ENCODE measurements around the gene NAA10. TPM values are rescaled to one million over a fixed set of nuclear protein-coding genes. Genes with fewer than 3 reads are reported as not detected.
"Not testable (repeated sequence)": the region's sequence is repeated elsewhere in the genome, so short reads cannot be mapped to it uniquely, and the experiment has no call there.

Gene NAA10
- total and polyA plus RNA-seq, 2 donors from 2014 or later, result 79.3 to 120 TPM

DNA sequence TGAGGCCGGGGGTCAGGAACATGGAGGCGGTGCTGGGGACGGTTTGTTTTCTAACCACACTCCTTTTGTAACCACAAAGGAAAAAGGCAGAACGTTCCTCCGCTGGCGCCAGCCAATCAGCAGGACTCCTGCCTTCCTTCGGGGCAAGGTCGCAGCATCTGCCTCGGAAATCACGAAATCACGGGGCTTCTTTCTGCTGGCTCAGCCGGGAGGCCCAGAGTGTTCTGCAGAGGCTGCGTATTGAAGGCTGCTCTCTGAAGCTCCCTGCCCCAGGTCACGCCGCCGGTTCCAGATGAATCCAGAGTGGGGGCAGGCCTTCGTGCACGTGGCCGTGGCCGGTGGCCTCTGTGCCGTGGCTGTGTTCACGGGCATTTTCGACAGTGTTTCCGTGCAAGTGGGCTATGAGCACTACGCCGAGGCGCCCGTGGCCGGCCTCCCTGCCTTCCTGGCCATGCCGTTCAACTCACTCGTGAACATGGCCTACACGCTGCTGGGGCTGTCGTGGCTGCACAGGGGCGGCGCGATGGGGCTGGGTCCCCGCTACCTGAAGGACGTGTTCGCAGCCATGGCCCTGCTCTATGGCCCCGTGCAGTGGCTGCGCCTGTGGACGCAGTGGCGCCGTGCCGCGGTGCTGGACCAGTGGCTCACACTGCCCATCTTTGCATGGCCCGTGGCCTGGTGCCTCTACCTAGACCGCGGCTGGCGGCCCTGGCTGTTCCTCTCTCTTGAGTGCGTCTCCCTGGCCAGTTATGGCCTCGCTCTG lies 47.1 kb upstream of the NAA10 start:
- DNase-seq (no peak), FAIRE-seq (no peak)
- Histone ChIP-seq H3K36me3 (ENCODE audit: control insufficient read depth in 2 of 3, insufficient read depth in 3 of 3, low read length in 3 of 3) (no peaks in the 10 kb centered on the region), H3K27me3 (ENCODE audit: control insufficient read depth, insufficient read depth, low read length) (no peaks in the 10 kb centered on the region), H3K27ac (ENCODE audit: low read depth in 2 of 2, low read length in 2 of 2) (peak overlapping the region in 1 of 2 donors; percentile 41), H3K9ac (ENCODE audit: low read length in 3 of 3) (no peak overlapping the region), H3K4me1 (ENCODE audit: control insufficient read depth in 2 of 3, insufficient read depth in 2 of 3, low read depth in 1 of 3, low read length in 3 of 3) (peaks cover 0 to 3% (median 0%) of the 10 kb centered on the region in 3 donors), H3K4me3 (ENCODE audit: low read length in 3 of 3) (no peak overlapping the region), H3K9me3 (ENCODE audit: control insufficient read depth in 2 of 3, insufficient read depth in 1 of 3, low read length in 3 of 3) (no peaks in the 10 kb centered on the region)
- intact Hi-C loops (cut with DNase I), result no loop called here
- TF ChIP-seq CTCF (IDR thresholded peaks at IDR 0.05; ENCODE audit: borderline replicate concordance, extremely low read depth, insufficient read depth), result no peak

GRCh38 chrX:153981231-153981630 lies 46.4 kb upstream of the NAA10 start:
- H3K9me3 ChIP-seq (ENCODE audit: control insufficient read depth in 2 of 3, insufficient read depth in 1 of 3, low read length in 3 of 3), result no peaks in the 10 kb centered on the region
- TF ChIP-seq CTCF (IDR thresholded peaks at IDR 0.05; ENCODE audit: borderline replicate concordance, extremely low read depth, insufficient read depth), result no peak
- H3K9ac ChIP-seq (ENCODE audit: low read length in 3 of 3), result no peak overlapping the region
- DNase-seq (no peak), FAIRE-seq (no peak)
- no peaks in the 10 kb centered on the region for H3K27me3 ChIP-seq (ENCODE audit: control insufficient read depth, insufficient read depth, low read length)
- peak overlapping the region in 1 of 2 donors; percentile 41 for H3K27ac ChIP-seq (ENCODE audit: low read depth in 2 of 2, low read length in 2 of 2)
- intact Hi-C loops (cut with DNase I), result no loop called here
- no peaks in the 10 kb centered on the region for H3K36me3 ChIP-seq (ENCODE audit: control insufficient read depth in 2 of 3, insufficient read depth in 3 of 3, low read length in 3 of 3)
- H3K4me3 ChIP-seq (ENCODE audit: low read length in 3 of 3), result no peak overlapping the region
- peaks cover 0 to 3% (median 0%) of the 10 kb centered on the region in 3 donors for H3K4me1 ChIP-seq (ENCODE audit: control insufficient read depth in 2 of 3, insufficient read depth in 2 of 3, low read depth in 1 of 3, low read length in 3 of 3)

DNA sequence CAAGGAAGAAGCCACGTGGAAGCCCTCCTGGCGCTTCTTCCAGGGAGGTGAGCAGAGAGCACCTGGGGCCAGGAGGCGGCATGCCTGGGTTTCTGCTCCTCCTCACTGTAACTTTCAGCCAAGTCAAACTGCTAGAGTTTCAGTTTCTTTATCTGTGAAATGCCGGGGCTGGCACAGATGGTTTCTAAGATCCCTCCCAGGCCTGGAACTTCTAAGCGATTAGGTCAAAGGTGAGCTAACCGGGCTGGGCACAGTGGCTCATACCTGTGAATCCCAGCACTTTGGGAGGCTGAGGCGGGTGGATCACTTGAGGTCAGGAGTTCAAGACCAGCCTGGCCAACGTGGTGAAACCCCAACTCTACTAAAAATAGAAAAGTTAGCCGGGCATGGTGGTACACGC lies 45.6 kb upstream of the NAA10 start:
- H3K9ac ChIP-seq (ENCODE audit: low read length in 3 of 3); H3K9me3 ChIP-seq (ENCODE audit: control insufficient read depth in 2 of 3, insufficient read depth in 1 of 3, low read length in 3 of 3); intact Hi-C loops (cut with DNase I); H3K27me3 ChIP-seq (ENCODE audit: control insufficient read depth, insufficient read depth, low read length); DNase-seq; H3K36me3 ChIP-seq (ENCODE audit: control insufficient read depth in 2 of 3, insufficient read depth in 3 of 3, low read length in 3 of 3); FAIRE-seq; H3K4me3 ChIP-seq (ENCODE audit: low read length in 3 of 3); H3K27ac ChIP-seq (ENCODE audit: low read depth in 2 of 2, low read length in 2 of 2); H3K4me1 ChIP-seq (ENCODE audit: control insufficient read depth in 2 of 3, insufficient read depth in 2 of 3, low read depth in 1 of 3, low read length in 3 of 3): not testable (repeated sequence)

GRCh38 chrX:153974726-153975286 lies 40.0 kb upstream of the NAA10 start:
- TF ChIP-seq CTCF (IDR thresholded peaks at IDR 0.05; ENCODE audit: borderline replicate concordance, extremely low read depth, insufficient read depth), result no peak
- Histone ChIP-seq H3K4me1 (ENCODE audit: control insufficient read depth in 2 of 3, insufficient read depth in 2 of 3, low read depth in 1 of 3, low read length in 3 of 3) (peaks cover 0 to 15% (median 5%) of the 10 kb centered on the region in 3 donors), H3K9me3 (ENCODE audit: control insufficient read depth in 2 of 3, insufficient read depth in 1 of 3, low read length in 3 of 3) (no peaks in the 10 kb centered on the region), H3K27me3 (ENCODE audit: control insufficient read depth, insufficient read depth, low read length) (no peaks in the 10 kb centered on the region), H3K27ac (ENCODE audit: low read depth in 2 of 2, low read length in 2 of 2) (no peak overlapping the region), H3K36me3 (ENCODE audit: control insufficient read depth in 2 of 3, insufficient read depth in 3 of 3, low read length in 3 of 3) (no peaks in the 10 kb centered on the region), H3K9ac (ENCODE audit: low read length in 3 of 3) (no peak overlapping the region), H3K4me3 (ENCODE audit: low read length in 3 of 3) (no peak overlapping the region)
- intact Hi-C loops (cut with DNase I), result no loop called here
- no peak for DNase-seq
- FAIRE-seq, result no peak

Data from kidney (tissue), 14 donors.